ENCODE results near the gene SPATS2.
"Not testable (repeated sequence)": the region's sequence is repeated elsewhere in the genome, so short reads cannot be mapped to it uniquely, and the experiment has no call there.

The SPATS2 gene

GRCh38 chr12:49367381-49368239, at the start of gene SPATS2:
TSS of gene SPATS2 (plus strand) at chr12:49367462. CDS start at chr12:49461013, 93,551 bp downstream.
- DNase-seq: no peak

- not testable (repeated sequence) for DNase-seq
Measured at GRCh38 chr12:49320411-49321103, 46.7 kb upstream of the SPATS2 start.

- no peak for DNase-seq
Measured at GRCh38 chr12:49322367-49322707, 44.9 kb upstream of the SPATS2 start.

- peak; percentile 96 for DNase-seq
Measured at GRCh38 chr12:49322708-49323523, 44.3 kb upstream of the SPATS2 start, which contains the start of gene TROAP. TSS of gene TROAP (plus strand) at chr12:49323255. CDS start at chr12:49323609, 354 bp downstream.

- no peak for DNase-seq
Measured at GRCh38 chr12:49323524-49324097, 43.7 kb upstream of the SPATS2 start.

GRCh38 chr12:49325606-49326005, 41.7 kb upstream of the SPATS2 start:
- DNase-seq: no peak

- DNase-seq: no peak
Measured at GRCh38 chr12:49327368-49327767, 39.9 kb upstream of the SPATS2 start.

- no peak for DNase-seq
Measured at GRCh38 chr12:49327887-49328286, 39.4 kb upstream of the SPATS2 start.

GRCh38 chr12:49328816-49329215, 38.4 kb upstream of the SPATS2 start:
- DNase-seq: no peak

- no peak for DNase-seq
Measured at GRCh38 chr12:49330032-49330619, 37.1 kb upstream of the SPATS2 start.

GRCh38 chr12:49330631-49331379, 36.5 kb upstream of the SPATS2 start:
- no peak for DNase-seq

- DNase-seq: no peak
Measured at GRCh38 chr12:49331380-49332222, 35.7 kb upstream of the SPATS2 start.

- no peak for DNase-seq
Measured at GRCh38 chr12:49332441-49332861, 34.8 kb upstream of the SPATS2 start.

GRCh38 chr12:49332891-49333371, 34.3 kb upstream of the SPATS2 start:
- no peak for DNase-seq

- DNase-seq: not testable (repeated sequence)
Measured at GRCh38 chr12:49333778-49334177, 33.5 kb upstream of the SPATS2 start.

- DNase-seq: no peak
Measured at GRCh38 chr12:49334226-49334625, 33.0 kb upstream of the SPATS2 start.

GRCh38 chr12:49334681-49335080, 32.6 kb upstream of the SPATS2 start:
- DNase-seq: no peak

GRCh38 chr12:49335118-49335954, 31.9 kb upstream of the SPATS2 start:
- DNase-seq: no peak

GRCh38 chr12:49335955-49336644, 31.2 kb upstream of the SPATS2 start:
- DNase-seq: no peak

All from NCI-H1048 (cell line).